ENCODE measurements around the gene WWOX. TPM values are rescaled to one million over a fixed set of nuclear protein-coding genes. Genes with fewer than 3 reads are reported as not detected.

WWOX gene
- total and polyA plus RNA-seq, 2 of the 8 experiments (the other 6 are each of a cell fraction or from before 2014, with no cell fraction given): 5.4 to 16.7 TPM

- POLR2A ChIA-PET (ENCODE audit: partially characterized antibody): no interaction called here
- WGBS, 2 experiments (ENCODE audit: extremely low coverage in 1 of 2, insufficient coverage in 1 of 2, insufficient read length in 1 of 2, insufficient replicate concordance in 2 of 2, low coverage in 1 of 2, low lambda C conversion rate in 2 of 2, missing lambda C conversion rate in 1 of 2): 94% methylated on average over 4 of the region's 5 CpGs; no CpG with 5 or more reads in 1 of the 2 experiments
- no peaks in the 10 kb centered on the region for H3K36me3 ChIP-seq (ENCODE audit: control insufficient read depth in 2 of 4, insufficient read depth in 4 of 4, low read length in 3 of 4)
Measured at GRCh38 chr16:78452025-78452555, 352.6 kb downstream of the WWOX start.

More at GRCh38 chr16:78452025-78452555, 352.6 kb downstream of the WWOX start:
- no peak overlapping the region for H2BK12ac ChIP-seq (ENCODE audit: low read depth, low read length)
- no peak overlapping the region for H3K18ac ChIP-seq (ENCODE audit: extremely low read depth, low read length)
- no peaks in the 10 kb centered on the region for H3K9me3 ChIP-seq (ENCODE audit: insufficient read depth in 2 of 2, low read depth in 1 of 2, low read length in 1 of 2)
- FAIRE-seq (no peak), DNase-seq (ENCODE audit: low read depth in 1 of 2, low spot score in 2 of 2) (no peak)
- H2BK120ac ChIP-seq (replicated peaks; ENCODE audit: low read depth, low read length): no peak overlapping the region
- TF ChIP-seq CTCF (IDR thresholded peaks at IDR 0.05; ENCODE audit: control extremely low read depth in 1 of 3, insufficient read depth in 1 of 3, low read depth in 1 of 3, low read length in 3 of 3): no peak
- peak; percentile 79; the same call in 1 of the 2 replicates for TF ChIP-seq CEBPB (IDR thresholded peaks at IDR 0.05; ENCODE audit: low read depth, low read length)
- no peaks in the 10 kb centered on the region for H3K79me1 ChIP-seq (ENCODE audit: low read depth, low read length)
- H4K20me1 ChIP-seq (replicated peaks in 1 of 2; ENCODE audit: control insufficient read depth in 1 of 2, insufficient read depth in 2 of 2, low read length in 2 of 2): no peaks in the 10 kb centered on the region
- H3K23me2 ChIP-seq (ENCODE audit: low read depth, low read length): no peaks in the 10 kb centered on the region
- no peak overlapping the region for H2BK15ac ChIP-seq (ENCODE audit: low read length)
- no peak overlapping the region for H2AK5ac ChIP-seq (ENCODE audit: low read depth, low read length)
- no peak overlapping the region for H3K4me3 ChIP-seq (ENCODE audit: extremely low read depth in 1 of 4, insufficient read depth in 2 of 4, low read depth in 3 of 4, low read length in 4 of 4)
- no peak overlapping the region for H4K91ac ChIP-seq (replicated peaks; ENCODE audit: insufficient read length, low read length)
- H4K5ac ChIP-seq (ENCODE audit: insufficient read length, low read depth, low read length): no peak overlapping the region
- H3K79me2 ChIP-seq (ENCODE audit: control insufficient read depth in 1 of 2, insufficient read depth in 2 of 2, low read length in 2 of 2): no peaks in the 10 kb centered on the region
- H3K4me1 ChIP-seq (replicated peaks in 1 of 4; ENCODE audit: control insufficient read depth in 3 of 4, insufficient read depth in 4 of 4, low read length in 3 of 4): peaks cover 2 to 11% (median 4%) of the 10 kb centered on the region in 4 experiments; a peak in 3 of 7 replicates
- H3K4me2 ChIP-seq (ENCODE audit: insufficient read depth in 1 of 2, low read depth in 2 of 2, low read length in 2 of 2): no peak overlapping the region
- no peak overlapping the region for H3K27ac ChIP-seq (ENCODE audit: low read depth, low read length)
- no peak overlapping the region for H4K8ac ChIP-seq (ENCODE audit: extremely low read depth, insufficient read depth, low read length)
- CTCF ChIA-PET (ENCODE audit: partially characterized antibody): interaction anchor here (2.0 kb wide), 1 partner anchor 14 kb away, joined by 10 read pairs; no protein-coding TSS in a partner anchor
- no peak overlapping the region for H2BK5ac ChIP-seq (ENCODE audit: low read depth, low read length)
- H2AFZ ChIP-seq (ENCODE audit: low read length): no peak overlapping the region
- no peaks in the 10 kb centered on the region for H3K27me3 ChIP-seq (replicated peaks in 1 of 4; ENCODE audit: control insufficient read depth in 3 of 4, extremely low read depth in 1 of 4, insufficient read depth in 3 of 4, low read length in 3 of 4)
- H3K14ac ChIP-seq (ENCODE audit: insufficient read length): no peak overlapping the region
- no peak overlapping the region for H2BK20ac ChIP-seq (ENCODE audit: low read length)
- H3K23ac ChIP-seq (ENCODE audit: insufficient read length): no peak overlapping the region
- no peak overlapping the region for H3K9ac ChIP-seq (replicated peaks in 1 of 4; ENCODE audit: extremely low read depth in 1 of 4, low read depth in 3 of 4, low read length in 3 of 4)
- H3K4ac ChIP-seq (replicated peaks; ENCODE audit: insufficient read length, low read depth, low read length): no peak overlapping the region
- no peak overlapping the region for H3K56ac ChIP-seq (replicated peaks; ENCODE audit: insufficient read length, low read depth, low read length)

Measured in H1 (cell line).